HepG2 (cell line): Measurements from ENCODE around the gene SMAD2. TPM values are rescaled to one million over a fixed set of nuclear protein-coding genes. Genes with fewer than 3 reads are reported as not detected.

Source experiments
- ATAC-seq: fragments of 200-7000 bp; cut with Tn5 transposase; 3 replicates; pipeline ENCODE4 v1.9.1; 2020; ENCODE audit warnings: mild to moderate bottlenecking, moderate library complexity
- BruUV-seq: library from RNA; stranded (reverse); fragments of 400-500 nt; replicated peaks from 2 replicates; lab custom pipeline; 2021; lab: Mats Ljungman, UMichigan
- CTCF ChIA-PET: fragments of 300-600 bp; formaldehyde crosslinking; extraction: SDS; loops from one replicate; lab custom pipeline; 2021; ENCODE audit warnings: low total read pairs, inconsistent platforms, low intra/inter-chr PET ratio; lab: Yijun Ruan, JAX
- POLR2A ChIA-PET: fragments of 350-600 bp; sonication (Branson Sonifier 250); formaldehyde crosslinking; loops from one replicate; lab custom pipeline; 2020; ENCODE audit warnings: antibody characterized with exemption, inconsistent platforms; lab: Yijun Ruan, JAX
- DNase-seq: peaks from one replicate; pipeline ENCODE4 v3.0.0-alpha.2; 2015; ENCODE audit warnings: low spot score
- FAIRE-seq: peaks from 3 replicates; lab custom pipeline; 2011; peaks lifted over from hg19 to GRCh38; lab: Jason Lieb, UNC
- H2AFZ ChIP-seq: one replicate; pipeline ENCODE4 v1.6.1; 2011; ENCODE audit warnings: low read length, inconsistent platforms
- H3K27ac ChIP-seq: fragments of 300-600 bp; 3 replicates; pipeline ENCODE4 v1.8.0; 2011; ENCODE audit warnings: mixed run types, mild to moderate bottlenecking, mixed read lengths, low read length, inconsistent platforms; ENCODE audit not compliant: insufficient read depth; ENCODE audit errors: extremely low read length
- H3K27me3 ChIP-seq, 2 experiments: fragments of 200-600 bp in 1 of 2; 2 replicates in 1 of 2; 3 replicates in 1 of 2; pipeline versions ENCODE4 v1.6.0 to v1.8.0; 2011; ENCODE audit warnings: low read length in 2 of 2, mild to moderate bottlenecking in 2 of 2, moderate library complexity in 2 of 2, inconsistent platforms in 1 of 2; ENCODE audit not compliant: insufficient read depth in 2 of 2, control insufficient read depth in 1 of 2
- H3K36me3 ChIP-seq, 2 experiments: fragments of 200-600 bp in 1 of 2; replicated peaks in 1 of 2; 2 replicates in 1 of 2; 3 replicates in 1 of 2; pipeline versions ENCODE4 v1.5.1 to v1.8.0; 2011; ENCODE audit warnings: low read length in 2 of 2, inconsistent platforms in 1 of 2; ENCODE audit not compliant: insufficient read depth in 2 of 2, control insufficient read depth in 1 of 2
- H3K4me1 ChIP-seq: 2 replicates; pipeline ENCODE4 v1.5.1; 2012; ENCODE audit warnings: low read length, inconsistent platforms; ENCODE audit not compliant: insufficient read depth
- H3K4me2 ChIP-seq: 2 replicates; pipeline ENCODE4 v1.6.0; 2011; ENCODE audit warnings: low read depth, low read length, inconsistent platforms
- H3K4me3 ChIP-seq, 3 experiments: fragments of 200-600 bp in 1 of 3; sonication (generic), shearing (Covaris generic) in 1 of 3; replicated peaks in 1 of 3; 2 replicates each; pipeline ENCODE4 v1.5.1; 2011 to 2016; ENCODE audit warnings: low read length in 3 of 3, inconsistent platforms in 2 of 3, low read depth in 2 of 3, mild to moderate bottlenecking in 2 of 3, control low read depth in 1 of 3, mixed read lengths in 1 of 3; ENCODE audit not compliant: insufficient read depth in 1 of 3
- H3K79me2 ChIP-seq: one replicate; pipeline ENCODE4 v1.6.1; 2011; ENCODE audit warnings: low read length, inconsistent platforms; ENCODE audit not compliant: insufficient read depth
- H3K9ac ChIP-seq: 2 replicates; pipeline ENCODE4 v1.6.0; 2011; ENCODE audit warnings: mild to moderate bottlenecking, low read depth, low read length, inconsistent platforms; ENCODE audit not compliant: insufficient read depth
- H3K9me3 ChIP-seq: 2 replicates; pipeline ENCODE4 v1.5.1; 2012; ENCODE audit warnings: mild to moderate bottlenecking, low read length
- H4K20me1 ChIP-seq: 2 replicates; pipeline ENCODE4 v1.6.0; 2011; ENCODE audit warnings: inconsistent platforms, mild to moderate bottlenecking, low read length, moderate library complexity; ENCODE audit not compliant: insufficient read depth
- ARNTL ChIP-seq: sonication (generic); formaldehyde crosslinking; IDR thresholded peaks from 2 replicates; pipeline ENCODE4 v1.4.0; 2020; ENCODE audit warnings: mild to moderate bottlenecking, missing genetic modification reagents
- ERF ChIP-seq: IDR thresholded peaks from 2 replicates; pipeline ENCODE4 v1.6.1; 2018; ENCODE audit warnings: missing biosample characterization, missing genetic modification reagents
- HNF4A ChIP-seq: sonication (generic); formaldehyde crosslinking; IDR thresholded peaks from 2 replicates; pipeline ENCODE4 v1.4.0; 2020; ENCODE audit warnings: missing genetic modification reagents
- NFRKB ChIP-seq: fragments of 450-650 bp; IDR thresholded peaks from 2 replicates; pipeline ENCODE4 v1.6.1; 2017
- NR1H2 ChIP-seq: sonication (generic); formaldehyde crosslinking; IDR thresholded peaks from 2 replicates; pipeline ENCODE4 v1.8.1; 2022; ENCODE audit warnings: low read depth, missing genetic modification reagents, borderline replicate concordance
- NR3C1 ChIP-seq: sonication (generic); formaldehyde crosslinking; IDR thresholded peaks from 2 replicates; pipeline ENCODE4 v1.4.0; 2020; ENCODE audit warnings: missing genetic modification reagents
- SP2 ChIP-seq: sonication (generic); formaldehyde crosslinking; IDR thresholded peaks from 2 replicates; pipeline ENCODE4 v1.5.1; 2020; ENCODE audit warnings: mild to moderate bottlenecking, missing genetic modification reagents
- ZFYVE20 ChIP-seq: sonication (generic); formaldehyde crosslinking; IDR thresholded peaks from 2 replicates; pipeline ENCODE4 v1.8.0; 2023; ENCODE audit warnings: low read depth, mild to moderate bottlenecking, moderate library complexity, missing genetic modification reagents, borderline replicate concordance
- ZNF230 ChIP-seq: sonication (generic); formaldehyde crosslinking; IDR thresholded peaks from 2 replicates; pipeline ENCODE4 v1.4.0; 2020; ENCODE audit warnings: mild to moderate bottlenecking, missing genetic modification reagents
- ZNF337 ChIP-seq: sonication (generic); formaldehyde crosslinking; IDR thresholded peaks from 2 replicates; pipeline ENCODE4 v1.5.1; 2020; ENCODE audit warnings: missing genetic modification reagents, low read depth, mild to moderate bottlenecking, borderline replicate concordance
- ZNF446 ChIP-seq: sonication (generic); formaldehyde crosslinking; IDR thresholded peaks from 2 replicates; pipeline ENCODE4 v1.5.0; 2020; ENCODE audit warnings: mild to moderate bottlenecking, missing genetic modification reagents
- WGBS: methylation state at CpG from one replicate; pipeline ENCODE4 v1.1.6; 2017; ENCODE audit warnings: low lambda C conversion rate; 5-methylcytosine and 5-hydroxymethylcytosine counted together
- in situ Hi-C: cut with HindIII; loops from 2 replicates; pipeline ENCODE4 v1.10.0; 2017; ENCODE audit warnings: low pct_unique_long_range_greater_than_20kb; ENCODE audit not compliant: extremely low pct_ligation_motif_present
- intact Hi-C: fragments of 100-400 bp; cut with micrococcal nuclease; formaldehyde crosslinking; loops from one replicate; pipeline ENCODE4 v1.10.0; 2022; ENCODE audit not compliant: unreplicated experiment
- polyA plus RNA-seq, 8 experiments: library from polyadenylated mRNA; depleted of rRNA in 3 of 8; stranded (reverse) in 7 of 8; unstranded in 1 of 8; fragments of >200 nt; fragmentation: Illumina TruSeq in 4 of 8; extraction: Trizol in 4 of 8; gene quantifications; 2 replicates each; pipeline versions ENCODE4 v1.2.1 to v1.2.3, GENCODE V29; 2011 to 2016; ENCODE audit warnings: low read depth in 4 of 8, missing spikeins in 1 of 8, mixed read lengths in 1 of 8; ENCODE audit not compliant: insufficient read depth in 1 of 8
- total RNA-seq, 5 experiments: library from RNA; depleted of rRNA; stranded (reverse); fragments of >200 nt; fragmentation: Illumina TruSeq; extraction: Trizol; gene quantifications; 2 replicates each; pipeline ENCODE4 v1.2.3, GENCODE V29; 2016; ENCODE audit warnings: low read depth in 1 of 5
- TF ChIP-seq, protein P1 (sequence below): fragments of 450-650 bp; IDR thresholded peaks from 2 replicates; pipeline ENCODE4 v1.6.1; 2016
- TF ChIP-seq, protein P2 (sequence below): sonication (generic); formaldehyde crosslinking; IDR thresholded peaks from 2 replicates; pipeline ENCODE4 v1.5.1; 2020; ENCODE audit warnings: missing genetic modification reagents, mild to moderate bottlenecking, borderline replicate concordance
- TF ChIP-seq, protein P3 (sequence below): sonication (generic); formaldehyde crosslinking; IDR thresholded peaks from 2 replicates; pipeline ENCODE4 v1.4.0; 2020; ENCODE audit warnings: missing genetic modification reagents
- TF ChIP-seq, protein P4 (sequence below): sonication (generic); formaldehyde crosslinking; IDR thresholded peaks from 2 replicates; pipeline ENCODE4 v1.4.0; 2020; ENCODE audit warnings: missing genetic modification reagents, borderline replicate concordance

Gene SMAD2
- total and polyA plus RNA-seq, 2 of the 13 experiments (the other 11 are each of a cell fraction or from before 2014, with no cell fraction given), result 40.2 to 96.2 TPM

DNA sequence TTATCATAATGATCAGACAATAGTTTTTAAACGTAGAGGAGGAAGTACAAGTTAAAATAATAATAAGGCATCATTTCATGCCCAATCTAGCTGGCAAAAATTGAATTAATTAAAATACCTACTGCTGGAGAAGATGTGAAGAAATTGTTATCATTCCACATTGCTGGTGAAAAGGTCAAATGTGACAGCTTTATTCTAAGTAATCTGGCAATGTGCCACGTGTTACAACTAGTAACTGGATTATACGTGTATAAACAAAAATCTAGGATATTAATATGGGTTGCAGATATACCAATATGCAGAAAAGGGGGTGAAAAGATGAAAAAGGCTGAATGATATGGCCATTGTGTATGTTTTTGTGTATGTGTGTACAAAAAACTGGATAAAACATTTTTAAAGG is 32.4 kb downstream of the SMAD2 start:
- in situ Hi-C loops, result no loop called here
- DNase-seq, result no peak
- Histone ChIP-seq H3K36me3 (peaks cover 3 to 11% of the 10 kb centered on the region in 2 experiments; a peak in 2 of 5 replicates), H3K4me3 (no peak overlapping the region), H3K4me1 (peaks cover 39% of the 10 kb centered on the region), H3K9me3 (no peaks in the 10 kb centered on the region), H3K79me2 (peaks cover 77% of the 10 kb centered on the region), H3K27me3 (no peaks in the 10 kb centered on the region), H3K27ac (no peak overlapping the region), H4K20me1 (peaks cover 14% of the 10 kb centered on the region), H3K4me2 (no peak overlapping the region), H2AFZ (no peak overlapping the region), H3K9ac (no peak overlapping the region)
- FAIRE-seq, result no peak
- POLR2A ChIA-PET, result no interaction called here
- ATAC-seq, result no peak
- WGBS, result 97% methylated on average over 3 of the region's 3 CpGs
- BruUV-seq, result no TSS peak
- CTCF ChIA-PET, result no interaction called here
- TF ChIP-seq SP2 (CRISPR knock-in tag), result no peak
- TF ChIP-seq, protein P1, sequence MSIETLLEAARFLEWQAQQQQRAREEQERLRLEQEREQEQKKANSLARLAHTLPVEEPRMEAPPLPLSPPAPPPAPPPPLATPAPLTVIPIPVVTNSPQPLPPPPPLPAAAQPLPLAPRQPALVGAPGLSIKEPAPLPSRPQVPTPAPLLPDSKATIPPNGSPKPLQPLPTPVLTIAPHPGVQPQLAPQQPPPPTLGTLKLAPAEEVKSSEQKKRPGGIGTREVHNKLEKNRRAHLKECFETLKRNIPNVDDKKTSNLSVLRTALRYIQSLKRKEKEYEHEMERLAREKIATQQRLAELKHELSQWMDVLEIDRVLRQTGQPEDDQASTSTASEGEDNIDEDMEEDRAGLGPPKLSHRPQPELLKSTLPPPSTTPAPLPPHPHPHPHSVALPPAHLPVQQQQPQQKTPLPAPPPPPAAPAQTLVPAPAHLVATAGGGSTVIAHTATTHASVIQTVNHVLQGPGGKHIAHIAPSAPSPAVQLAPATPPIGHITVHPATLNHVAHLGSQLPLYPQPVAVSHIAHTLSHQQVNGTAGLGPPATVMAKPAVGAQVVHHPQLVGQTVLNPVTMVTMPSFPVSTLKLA, result no peak
- no peak for TF ChIP-seq ZFYVE20
- TF ChIP-seq ARNTL, result no peak
- no peak for TF ChIP-seq NR1H2 (CRISPR knock-in tag)
- TF ChIP-seq, protein P2, sequence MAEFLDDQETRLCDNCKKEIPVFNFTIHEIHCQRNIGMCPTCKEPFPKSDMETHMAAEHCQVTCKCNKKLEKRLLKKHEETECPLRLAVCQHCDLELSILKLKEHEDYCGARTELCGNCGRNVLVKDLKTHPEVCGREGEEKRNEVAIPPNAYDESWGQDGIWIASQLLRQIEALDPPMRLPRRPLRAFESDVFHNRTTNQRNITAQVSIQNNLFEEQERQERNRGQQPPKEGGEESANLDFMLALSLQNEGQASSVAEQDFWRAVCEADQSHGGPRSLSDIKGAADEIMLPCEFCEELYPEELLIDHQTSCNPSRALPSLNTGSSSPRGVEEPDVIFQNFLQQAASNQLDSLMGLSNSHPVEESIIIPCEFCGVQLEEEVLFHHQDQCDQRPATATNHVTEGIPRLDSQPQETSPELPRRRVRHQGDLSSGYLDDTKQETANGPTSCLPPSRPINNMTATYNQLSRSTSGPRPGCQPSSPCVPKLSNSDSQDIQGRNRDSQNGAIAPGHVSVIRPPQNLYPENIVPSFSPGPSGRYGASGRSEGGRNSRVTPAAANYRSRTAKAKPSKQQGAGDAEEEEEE (CRISPR knock-in tag), result no peak
- TF ChIP-seq ZNF337, result no peak
- TF ChIP-seq HNF4A (CRISPR knock-in tag), result no peak
- no peak for TF ChIP-seq ZNF230 (CRISPR knock-in tag)
- TF ChIP-seq ERF (CRISPR knock-in tag), result no peak
- TF ChIP-seq ZNF446 (CRISPR knock-in tag), result no peak
- TF ChIP-seq NR3C1 (CRISPR knock-in tag), result no peak
- TF ChIP-seq, protein P3, sequence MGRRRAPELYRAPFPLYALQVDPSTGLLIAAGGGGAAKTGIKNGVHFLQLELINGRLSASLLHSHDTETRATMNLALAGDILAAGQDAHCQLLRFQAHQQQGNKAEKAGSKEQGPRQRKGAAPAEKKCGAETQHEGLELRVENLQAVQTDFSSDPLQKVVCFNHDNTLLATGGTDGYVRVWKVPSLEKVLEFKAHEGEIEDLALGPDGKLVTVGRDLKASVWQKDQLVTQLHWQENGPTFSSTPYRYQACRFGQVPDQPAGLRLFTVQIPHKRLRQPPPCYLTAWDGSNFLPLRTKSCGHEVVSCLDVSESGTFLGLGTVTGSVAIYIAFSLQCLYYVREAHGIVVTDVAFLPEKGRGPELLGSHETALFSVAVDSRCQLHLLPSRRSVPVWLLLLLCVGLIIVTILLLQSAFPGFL (CRISPR knock-in tag), result no peak
- TF ChIP-seq NFRKB, result no peak
- TF ChIP-seq, protein P4, sequence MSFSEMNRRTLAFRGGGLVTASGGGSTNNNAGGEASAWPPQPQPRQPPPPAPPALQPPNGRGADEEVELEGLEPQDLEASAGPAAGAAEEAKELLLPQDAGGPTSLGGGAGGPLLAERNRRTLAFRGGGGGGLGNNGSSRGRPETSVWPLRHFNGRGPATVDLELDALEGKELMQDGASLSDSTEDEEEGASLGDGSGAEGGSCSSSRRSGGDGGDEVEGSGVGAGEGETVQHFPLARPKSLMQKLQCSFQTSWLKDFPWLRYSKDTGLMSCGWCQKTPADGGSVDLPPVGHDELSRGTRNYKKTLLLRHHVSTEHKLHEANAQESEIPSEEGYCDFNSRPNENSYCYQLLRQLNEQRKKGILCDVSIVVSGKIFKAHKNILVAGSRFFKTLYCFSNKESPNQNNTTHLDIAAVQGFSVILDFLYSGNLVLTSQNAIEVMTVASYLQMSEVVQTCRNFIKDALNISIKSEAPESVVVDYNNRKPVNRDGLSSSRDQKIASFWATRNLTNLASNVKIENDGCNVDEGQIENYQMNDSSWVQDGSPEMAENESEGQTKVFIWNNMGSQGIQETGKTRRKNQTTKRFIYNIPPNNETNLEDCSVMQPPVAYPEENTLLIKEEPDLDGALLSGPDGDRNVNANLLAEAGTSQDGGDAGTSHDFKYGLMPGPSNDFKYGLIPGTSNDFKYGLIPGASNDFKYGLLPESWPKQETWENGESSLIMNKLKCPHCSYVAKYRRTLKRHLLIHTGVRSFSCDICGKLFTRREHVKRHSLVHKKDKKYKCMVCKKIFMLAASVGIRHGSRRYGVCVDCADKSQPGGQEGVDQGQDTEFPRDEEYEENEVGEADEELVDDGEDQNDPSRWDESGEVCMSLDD (CRISPR knock-in tag), result no peak
- TF ChIP-seq, all 625 proteins: peak for 0
- intact Hi-C loops, result no loop called here
